ENCODE data around the gene NFIL3.
"Not testable (repeated sequence)": the region's sequence is repeated elsewhere in the genome, so short reads cannot be mapped to it uniquely, and the experiment has no call there.

NFIL3 gene, protein sequence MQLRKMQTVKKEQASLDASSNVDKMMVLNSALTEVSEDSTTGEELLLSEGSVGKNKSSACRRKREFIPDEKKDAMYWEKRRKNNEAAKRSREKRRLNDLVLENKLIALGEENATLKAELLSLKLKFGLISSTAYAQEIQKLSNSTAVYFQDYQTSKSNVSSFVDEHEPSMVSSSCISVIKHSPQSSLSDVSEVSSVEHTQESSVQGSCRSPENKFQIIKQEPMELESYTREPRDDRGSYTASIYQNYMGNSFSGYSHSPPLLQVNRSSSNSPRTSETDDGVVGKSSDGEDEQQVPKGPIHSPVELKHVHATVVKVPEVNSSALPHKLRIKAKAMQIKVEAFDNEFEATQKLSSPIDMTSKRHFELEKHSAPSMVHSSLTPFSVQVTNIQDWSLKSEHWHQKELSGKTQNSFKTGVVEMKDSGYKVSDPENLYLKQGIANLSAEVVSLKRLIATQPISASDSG

DNA sequence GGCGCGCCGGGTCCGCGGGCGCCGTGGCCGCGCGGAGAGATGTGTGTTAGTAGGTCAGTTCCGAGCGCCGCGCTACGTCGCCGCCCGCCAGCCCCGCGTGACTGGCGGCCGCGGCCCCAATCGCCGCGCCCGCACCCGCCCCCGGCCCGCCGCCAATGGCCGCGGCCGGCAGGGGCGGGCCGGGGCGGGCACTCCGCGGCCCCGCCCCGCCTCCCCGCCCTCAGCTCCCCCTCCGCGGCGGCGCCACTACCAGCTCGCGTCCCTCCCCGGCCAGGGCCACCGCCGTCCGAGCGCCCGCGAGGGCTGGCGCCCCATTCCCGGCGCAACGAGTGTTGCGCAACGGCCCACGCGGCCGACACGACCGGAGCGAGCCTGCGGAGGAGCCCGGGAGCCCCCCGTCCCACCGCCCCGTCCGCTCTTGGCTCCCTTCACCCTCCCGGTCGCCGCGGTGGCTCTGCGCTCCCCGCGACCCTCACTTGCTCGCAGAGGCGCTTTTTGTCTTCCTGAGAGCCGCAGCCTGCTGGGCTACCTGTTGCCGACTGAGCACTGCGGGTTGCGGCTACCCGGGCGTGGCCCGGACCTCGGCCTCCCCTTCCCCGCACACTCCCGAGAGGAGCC is at the start of gene NFIL3:
NFIL3 (minus strand) TSS at position 48 of the 618 bp plus-strand sequence. CDS start 13,098 bp downstream, outside the sequence.
- TF ChIP-seq, protein P1, sequence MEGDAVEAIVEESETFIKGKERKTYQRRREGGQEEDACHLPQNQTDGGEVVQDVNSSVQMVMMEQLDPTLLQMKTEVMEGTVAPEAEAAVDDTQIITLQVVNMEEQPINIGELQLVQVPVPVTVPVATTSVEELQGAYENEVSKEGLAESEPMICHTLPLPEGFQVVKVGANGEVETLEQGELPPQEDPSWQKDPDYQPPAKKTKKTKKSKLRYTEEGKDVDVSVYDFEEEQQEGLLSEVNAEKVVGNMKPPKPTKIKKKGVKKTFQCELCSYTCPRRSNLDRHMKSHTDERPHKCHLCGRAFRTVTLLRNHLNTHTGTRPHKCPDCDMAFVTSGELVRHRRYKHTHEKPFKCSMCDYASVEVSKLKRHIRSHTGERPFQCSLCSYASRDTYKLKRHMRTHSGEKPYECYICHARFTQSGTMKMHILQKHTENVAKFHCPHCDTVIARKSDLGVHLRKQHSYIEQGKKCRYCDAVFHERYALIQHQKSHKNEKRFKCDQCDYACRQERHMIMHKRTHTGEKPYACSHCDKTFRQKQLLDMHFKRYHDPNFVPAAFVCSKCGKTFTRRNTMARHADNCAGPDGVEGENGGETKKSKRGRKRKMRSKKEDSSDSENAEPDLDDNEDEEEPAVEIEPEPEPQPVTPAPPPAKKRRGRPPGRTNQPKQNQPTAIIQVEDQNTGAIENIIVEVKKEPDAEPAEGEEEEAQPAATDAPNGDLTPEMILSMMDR (IDR thresholded peaks at IDR 0.05), result no peak
- peak within 1 kb of the TSS; percentile 93 for H3K4me3 ChIP-seq
- peak within 1 kb of the TSS; percentile 95 to 97 for H3K27ac ChIP-seq
- DNase-seq (ENCODE audit: low spot score), result peak; percentile 90

DNA sequence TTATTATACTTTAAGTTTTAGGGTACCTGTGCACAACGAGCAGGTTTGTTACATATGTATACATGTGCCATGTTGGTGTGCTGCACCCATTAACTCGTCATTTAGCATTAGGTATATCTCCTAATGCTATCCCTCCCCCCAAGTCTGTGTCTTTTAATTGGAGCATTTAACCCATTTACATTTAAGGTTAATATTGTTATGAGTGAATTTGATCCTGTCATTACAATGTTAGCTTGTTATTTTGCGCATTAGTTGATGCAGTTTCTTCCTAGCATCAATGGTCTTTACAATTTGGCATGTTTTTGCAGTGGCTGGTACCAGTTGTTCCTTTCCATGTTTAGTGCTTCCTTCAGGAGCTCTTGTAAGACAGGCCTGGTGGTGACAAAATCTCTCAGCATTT is 47.9 kb upstream of the NFIL3 start:
- not testable (repeated sequence) for H3K4me3 ChIP-seq; DNase-seq (ENCODE audit: low spot score); H3K27ac ChIP-seq

DNA sequence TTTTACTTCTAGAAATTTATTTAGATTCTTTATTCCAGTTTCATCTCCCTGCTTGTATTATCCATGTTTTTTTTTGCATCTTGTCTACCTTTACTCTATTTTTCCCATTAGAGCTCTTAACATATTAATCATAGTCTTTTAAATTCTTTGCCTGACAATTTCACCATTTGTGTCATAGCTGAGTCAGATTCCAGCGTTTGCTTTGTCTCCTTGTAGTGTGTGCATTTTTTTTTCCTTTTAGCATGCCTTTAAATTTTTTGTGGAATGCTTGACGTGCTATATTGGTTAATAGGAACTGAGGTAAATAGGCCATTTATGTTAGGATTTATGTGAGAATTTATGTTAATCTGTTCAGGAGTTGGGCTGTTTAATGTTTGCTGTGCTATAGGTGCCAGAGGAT is 41.8 kb upstream of the NFIL3 start:
- no peak overlapping the region for H3K27ac ChIP-seq
- H3K4me3 ChIP-seq, result no peak overlapping the region
- DNase-seq (ENCODE audit: low spot score), result no peak
- TF ChIP-seq, protein P1 (IDR thresholded peaks at IDR 0.05), result no peak

DNA sequence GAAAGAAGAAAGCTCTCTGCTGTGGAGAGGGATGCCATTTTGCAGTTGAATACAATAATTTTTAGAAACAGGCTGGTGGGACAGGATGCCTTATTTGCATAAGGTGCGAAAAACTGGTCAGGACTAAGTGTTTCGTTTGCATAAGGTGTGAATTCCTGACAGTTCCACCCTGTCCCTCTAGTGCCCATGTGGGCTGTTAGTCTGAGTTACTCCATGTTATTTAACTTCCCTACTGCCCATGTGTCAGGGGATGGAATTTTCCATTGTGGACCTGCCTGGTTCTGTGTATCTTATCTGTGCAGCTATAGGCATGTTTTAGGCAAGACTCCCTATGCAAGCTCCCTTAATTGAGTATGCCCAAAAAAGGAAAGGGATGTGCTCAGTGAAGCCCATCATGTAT is 35.3 kb upstream of the NFIL3 start:
- Histone ChIP-seq H3K4me3 (no peak overlapping the region), H3K27ac (no peak overlapping the region)
- TF ChIP-seq, protein P1 (IDR thresholded peaks at IDR 0.05), result no peak
- no peak for DNase-seq (ENCODE audit: low spot score)

DNA sequence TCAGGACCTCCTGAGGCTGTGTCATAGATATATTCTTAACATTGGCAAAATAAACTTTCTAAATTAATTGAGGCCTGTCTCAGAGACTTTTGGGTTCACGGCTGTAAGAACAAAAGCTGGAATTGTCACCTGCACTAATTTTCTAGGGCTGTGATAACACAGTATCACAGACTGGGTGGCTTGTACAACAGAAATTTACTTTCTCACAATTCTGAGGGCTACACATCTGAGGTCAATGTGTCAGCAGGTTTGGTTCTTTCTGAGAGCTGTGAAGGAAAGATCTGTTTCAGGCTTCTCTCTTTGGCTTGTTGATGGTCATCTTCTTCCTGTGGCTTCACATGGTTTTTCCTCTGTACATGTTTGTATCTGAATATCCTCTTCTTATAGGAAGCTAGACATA is 29.2 kb upstream of the NFIL3 start:
- DNase-seq (ENCODE audit: low spot score), result no peak
- Histone ChIP-seq H3K4me3 (no peak overlapping the region), H3K27ac (no peak overlapping the region)
- TF ChIP-seq, protein P1 (IDR thresholded peaks at IDR 0.05), result no peak

DNA sequence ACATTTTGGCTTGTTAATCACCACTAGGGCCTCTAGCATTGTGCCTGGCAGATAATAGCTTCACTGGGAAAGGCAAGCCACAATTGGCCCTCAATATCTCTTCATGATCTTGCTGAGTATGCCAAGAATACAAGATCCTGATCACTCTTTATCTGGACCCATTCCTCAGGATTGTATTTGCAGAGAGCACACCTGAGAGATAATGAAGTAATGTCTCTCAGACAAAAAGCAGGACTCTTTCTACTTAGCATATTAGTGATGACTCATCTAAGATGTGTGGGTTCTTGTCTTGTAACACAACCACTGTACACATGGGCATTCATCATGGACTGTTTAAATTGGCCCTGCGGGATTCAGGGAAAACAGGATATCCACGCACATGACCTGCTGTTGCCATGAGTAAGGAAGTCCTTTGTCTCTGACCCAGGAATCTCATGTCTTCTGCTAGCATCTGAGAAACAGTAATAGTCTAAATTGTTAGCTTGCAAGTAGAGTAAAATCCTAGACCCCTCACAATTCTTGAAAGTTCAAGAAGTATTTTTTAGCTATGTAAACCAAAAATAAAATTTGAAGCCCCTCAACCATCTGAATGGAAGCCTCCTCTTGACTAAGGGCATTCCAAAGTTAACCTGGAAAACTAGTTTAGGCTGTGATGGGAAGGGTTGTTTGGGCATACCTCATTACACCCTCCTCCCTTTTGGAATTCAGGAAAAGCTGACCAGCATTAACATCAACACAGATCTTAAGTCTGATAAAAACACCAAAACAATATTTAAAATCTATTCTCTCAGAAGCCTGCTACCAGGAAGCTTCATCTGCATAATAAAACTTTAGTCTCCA is 28.0 kb upstream of the NFIL3 start:
- TF ChIP-seq, protein P1 (IDR thresholded peaks at IDR 0.05), result no peak
- no peak overlapping the region for H3K4me3 ChIP-seq
- DNase-seq (ENCODE audit: low spot score), result no peak
- H3K27ac ChIP-seq, result no peak overlapping the region

DNA sequence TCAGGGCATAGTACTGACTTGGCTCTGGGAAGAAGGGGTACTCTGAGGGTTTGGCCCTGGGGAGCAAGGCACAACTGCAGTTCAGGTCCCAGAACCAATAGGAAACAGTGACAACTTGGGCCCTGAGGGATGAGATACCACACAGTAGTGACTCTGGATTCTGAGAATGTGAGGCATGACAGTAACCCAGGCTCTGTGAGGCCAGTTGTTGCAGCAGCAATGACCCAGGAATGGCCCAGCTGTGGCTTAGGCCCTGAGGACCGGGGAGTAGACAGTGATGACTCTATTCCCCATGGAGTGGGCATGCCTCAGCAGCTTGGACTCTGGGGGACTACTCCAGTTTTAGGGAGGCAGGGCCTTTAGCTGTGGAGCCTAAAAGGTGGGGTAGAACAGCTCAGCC is 21.5 kb upstream of the NFIL3 start:
- no peak overlapping the region for H3K4me3 ChIP-seq
- no peak overlapping the region for H3K27ac ChIP-seq
- DNase-seq (ENCODE audit: low spot score), result no peak
- TF ChIP-seq, protein P1 (IDR thresholded peaks at IDR 0.05), result no peak
